GM11168 (cell line): ENCODE data around the gene OTOS.

ENCODE experiments used
- in situ Hi-C: fragments of 300-500 bp; cut with MboI; formaldehyde crosslinking; loops from one replicate; pipeline ENCODE4 v1.12.0; 2022; ENCODE audit warnings: low sequenced_read_pairs; ENCODE audit not compliant: unreplicated experiment

OTOS gene

DNA sequence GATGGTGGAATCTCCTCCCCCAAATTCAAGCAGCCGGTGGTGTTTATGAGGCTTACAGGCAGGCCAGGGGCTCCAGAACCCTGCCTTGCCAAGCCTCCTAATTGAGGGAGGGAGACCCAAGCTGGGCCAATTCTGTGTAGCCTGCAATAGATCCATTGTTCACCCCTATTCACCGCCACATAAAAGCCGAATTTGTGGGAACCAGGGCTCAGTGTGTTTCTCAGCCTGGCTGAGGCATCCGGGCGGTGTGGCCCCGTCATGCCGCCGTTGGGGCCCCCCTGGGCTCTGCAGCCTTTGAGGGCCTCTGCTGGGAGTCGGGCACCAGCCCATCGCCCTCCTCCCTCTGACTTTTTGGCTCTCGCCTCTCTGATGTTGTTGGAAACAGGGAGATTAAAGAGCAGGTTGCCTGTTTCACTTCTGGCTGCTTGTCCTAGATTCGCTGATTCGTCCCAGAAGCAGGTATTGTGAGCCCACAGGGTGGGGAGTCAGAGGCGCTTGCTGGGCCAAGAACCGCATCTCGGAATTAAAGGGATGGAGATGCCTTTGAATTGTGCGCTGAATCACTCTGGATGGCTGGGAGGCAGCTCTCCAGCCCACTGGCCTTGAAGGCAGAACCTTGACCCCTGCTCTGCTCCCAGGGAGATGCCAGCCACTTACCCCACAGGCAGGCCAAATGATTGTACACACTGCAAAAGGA, 14.7 kb upstream of the OTOS start:
- in situ Hi-C loops, result no loop called here

GRCh38 chr2:240154606-240155005, 14.1 kb upstream of the OTOS start:
- in situ Hi-C loops, result no loop called here

DNA sequence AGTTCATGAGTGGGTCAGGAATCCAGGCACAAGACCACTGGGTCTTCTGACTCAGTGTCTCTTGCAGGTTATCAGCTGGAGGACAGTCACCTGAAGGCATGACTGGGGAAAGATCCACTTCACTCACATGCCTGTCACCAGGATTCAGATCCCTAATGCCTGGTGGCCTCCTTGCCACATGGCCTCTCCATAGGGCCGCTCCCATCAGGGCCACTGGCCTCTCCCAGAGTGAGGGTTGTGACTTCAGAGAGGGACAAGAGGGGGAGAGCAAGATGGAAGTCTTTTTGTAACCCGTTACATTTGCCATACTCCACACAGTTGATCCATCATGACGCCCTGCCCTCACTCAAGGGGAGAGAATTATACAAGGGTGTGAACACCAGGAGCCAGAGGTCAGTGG, 13.0 kb upstream of the OTOS start:
- in situ Hi-C loops, result no loop called here

GRCh38 chr2:240151477-240152031, 11.1 kb upstream of the OTOS start:
- in situ Hi-C loops, result no loop called here

DNA sequence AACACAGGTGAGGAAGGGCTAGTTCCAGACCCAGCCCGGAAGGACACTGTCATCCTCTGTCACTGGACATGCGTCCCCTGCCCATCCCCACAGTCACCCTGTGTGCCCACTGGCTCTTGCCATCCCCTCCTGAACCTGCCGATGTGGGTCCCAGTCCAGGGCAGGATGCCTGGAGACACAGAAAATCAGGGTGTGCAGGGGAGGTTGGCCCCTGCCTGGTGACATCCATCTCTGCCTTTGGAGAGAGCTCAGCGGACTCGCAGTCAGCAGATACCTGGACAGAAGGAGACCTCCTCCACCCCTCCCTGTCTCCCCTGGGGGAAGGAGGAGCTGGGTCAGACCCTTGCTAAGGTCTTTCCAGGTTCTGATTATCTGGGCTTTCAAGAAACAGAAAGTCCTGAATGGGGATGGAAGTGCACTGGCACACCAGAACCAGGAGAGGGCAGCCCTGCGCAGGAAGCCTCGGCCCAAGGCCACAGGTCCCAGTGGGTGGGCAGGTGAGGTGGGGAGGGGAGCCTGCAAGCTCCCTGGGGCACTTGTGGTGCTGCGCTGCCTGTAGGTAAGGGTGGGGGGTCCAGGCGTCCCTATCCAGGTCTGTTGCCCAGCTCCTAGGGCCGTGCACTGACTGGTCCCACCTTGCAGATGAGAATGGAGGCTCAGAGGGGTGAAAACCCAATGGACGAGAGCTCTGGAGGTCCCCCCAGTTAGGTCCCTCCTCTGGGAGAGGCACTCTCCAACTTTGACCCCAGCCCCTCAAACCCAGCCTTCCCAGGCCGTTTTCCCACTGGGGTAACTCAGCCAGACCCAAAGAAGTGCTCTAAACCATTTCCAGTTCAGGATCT, 9.7 kb upstream of the OTOS start:
- in situ Hi-C loops, result no loop called here

DNA sequence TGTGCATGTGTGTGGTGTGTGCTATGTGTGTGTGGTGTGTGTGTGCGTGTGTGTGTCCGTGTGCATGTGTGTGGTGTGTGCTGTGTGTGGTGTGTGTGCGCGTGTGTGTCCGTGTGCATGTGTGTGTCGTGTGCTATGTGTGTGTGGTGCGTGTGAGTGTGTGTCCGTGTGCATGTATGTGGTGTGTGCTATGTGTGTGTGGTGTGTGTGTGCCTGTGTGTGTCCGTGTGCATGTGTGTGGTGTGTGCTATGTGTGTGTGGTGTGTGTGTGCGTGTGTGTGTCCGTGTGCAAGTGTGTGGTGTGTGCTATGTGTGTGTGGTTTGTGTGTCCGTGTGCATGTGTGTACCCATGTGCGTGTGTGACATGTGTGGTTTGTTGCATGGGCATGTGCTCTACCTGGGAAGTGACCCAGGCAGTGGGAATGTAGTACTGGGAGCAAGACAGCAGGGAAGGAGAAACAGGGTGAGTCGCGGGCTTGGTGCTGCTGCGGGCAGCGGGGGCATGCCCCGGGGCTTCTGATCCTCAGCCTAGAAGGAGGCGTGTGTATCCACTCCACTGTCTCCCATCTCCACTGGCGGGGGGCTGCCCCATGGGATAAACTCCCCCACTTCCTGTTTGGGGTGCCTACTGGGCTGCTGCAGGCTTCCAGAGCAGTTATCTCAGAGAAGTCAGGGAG, 7.6 kb upstream of the OTOS start:
- in situ Hi-C loops, result no loop called here

DNA sequence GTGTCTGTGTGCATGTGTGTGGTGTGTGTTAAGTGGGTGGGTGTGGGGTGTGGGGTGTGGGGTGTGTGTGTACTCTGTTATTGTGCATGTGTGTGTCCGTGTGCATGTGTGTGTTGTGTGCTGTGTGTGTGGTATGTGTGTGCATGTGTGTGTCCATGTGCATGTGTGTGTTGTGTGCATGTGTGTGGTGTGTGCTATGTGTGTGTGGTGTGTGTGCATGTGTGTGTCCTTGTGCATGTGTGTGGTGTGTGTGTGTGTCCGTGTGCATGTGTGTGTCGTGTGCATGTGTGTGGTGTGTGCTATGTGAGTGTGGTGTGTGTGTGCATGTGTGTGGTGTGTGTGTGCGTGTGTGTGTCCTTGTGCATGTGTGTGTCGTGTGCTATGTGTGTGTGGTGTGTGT, 6.9 kb upstream of the OTOS start:
- in situ Hi-C loops, result no loop called here

- in situ Hi-C loops, result no loop called here
Observed at GRCh38 chr2:240146627-240147278, 6.3 kb upstream of the OTOS start.

DNA sequence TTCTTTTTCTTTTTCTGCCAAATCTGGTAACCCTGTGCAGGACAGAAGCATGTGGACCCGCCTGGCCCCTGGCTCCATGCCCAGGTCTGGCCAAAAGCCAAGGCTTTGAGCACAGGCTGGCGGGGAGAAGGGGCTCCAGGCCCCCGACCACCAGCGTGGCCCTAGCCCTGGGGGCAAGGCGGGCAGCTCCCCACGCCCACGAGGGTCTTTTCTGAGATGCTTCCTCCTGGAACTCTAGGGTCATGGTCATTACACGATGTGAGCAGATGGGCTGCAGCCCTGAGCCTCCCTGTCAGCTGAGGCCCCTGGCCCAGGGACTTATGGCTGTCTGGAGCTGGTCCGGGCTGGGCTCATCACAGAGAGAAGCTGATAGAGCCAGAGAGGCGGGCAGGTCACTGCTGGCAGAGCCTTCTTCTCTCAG, 5.7 kb upstream of the OTOS start:
- in situ Hi-C loops, result no loop called here

GRCh38 chr2:240145461-240145860, 5.0 kb upstream of the OTOS start:
- in situ Hi-C loops, result no loop called here

GRCh38 chr2:240144649-240145261, 4.3 kb upstream of the OTOS start:
- in situ Hi-C loops, result loop anchor here (5.0 kb wide), 1 partner anchor 87 kb away; no protein-coding TSS in a partner anchor

DNA sequence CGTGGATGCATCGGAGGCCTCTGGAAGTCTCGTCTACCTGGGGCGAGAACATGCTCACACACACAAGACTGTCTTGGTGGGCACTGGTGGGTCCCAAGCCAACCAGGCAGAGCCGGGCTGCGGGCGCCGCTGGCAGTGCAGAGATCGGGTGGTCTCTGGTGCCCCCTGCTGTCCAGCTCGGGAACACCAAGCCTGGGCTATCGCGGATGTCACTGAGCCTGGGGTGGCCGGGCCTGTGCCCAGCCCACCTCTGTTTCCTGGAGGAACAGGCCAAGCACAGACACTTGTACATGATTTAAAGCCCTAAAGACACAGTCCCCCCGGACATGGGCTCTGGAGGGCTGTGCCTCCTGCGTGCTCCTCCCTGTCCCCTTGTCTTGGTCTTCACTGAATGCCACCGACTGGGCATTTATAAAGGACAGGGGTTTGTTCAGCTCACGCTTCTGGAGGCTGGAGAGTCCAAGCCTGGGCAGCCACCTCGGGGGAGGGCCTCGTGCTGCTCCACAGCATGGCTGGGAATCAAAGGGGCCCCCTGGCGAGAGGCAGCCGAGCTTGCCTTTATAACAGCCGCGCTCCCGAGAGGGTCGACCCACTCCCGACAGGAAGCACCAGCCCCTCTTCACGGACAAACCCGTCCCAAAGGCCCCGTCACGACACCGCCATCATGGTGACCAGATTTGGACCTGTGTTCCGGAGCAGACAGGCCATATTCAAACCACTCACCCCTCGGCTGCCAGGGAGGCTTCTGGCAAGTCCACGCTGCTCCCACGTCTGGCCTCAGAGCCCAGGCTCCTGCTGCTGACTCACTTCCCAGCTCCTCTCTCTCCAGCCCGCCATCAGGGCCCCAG, 3.6 kb upstream of the OTOS start:
- in situ Hi-C loops, result loop anchor here (5.0 kb wide), 1 partner anchor 87 kb away; no protein-coding TSS in a partner anchor

DNA sequence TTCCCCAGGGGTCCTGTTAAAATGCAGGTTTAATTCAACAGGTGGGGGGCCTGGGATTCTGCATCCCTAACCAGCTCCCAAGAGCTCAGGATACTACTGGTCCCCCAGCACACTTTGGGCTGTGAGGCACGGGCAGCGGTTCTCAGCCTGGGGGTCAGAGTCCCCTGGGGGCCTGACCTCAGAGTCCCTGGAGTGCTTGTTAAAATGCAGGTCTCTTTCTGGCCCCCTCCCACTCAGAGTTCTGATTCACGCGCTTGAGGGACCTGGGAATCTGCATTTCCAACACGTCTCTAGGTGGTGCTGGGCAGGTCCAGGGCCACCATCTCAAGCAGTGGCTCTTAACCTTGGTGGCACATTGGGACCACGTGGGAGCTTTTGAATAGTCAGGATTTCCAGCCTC, 2.8 kb upstream of the OTOS start:
- in situ Hi-C loops, result loop anchor here (5.0 kb wide), 1 partner anchor 86 kb away; no protein-coding TSS in a partner anchor

DNA sequence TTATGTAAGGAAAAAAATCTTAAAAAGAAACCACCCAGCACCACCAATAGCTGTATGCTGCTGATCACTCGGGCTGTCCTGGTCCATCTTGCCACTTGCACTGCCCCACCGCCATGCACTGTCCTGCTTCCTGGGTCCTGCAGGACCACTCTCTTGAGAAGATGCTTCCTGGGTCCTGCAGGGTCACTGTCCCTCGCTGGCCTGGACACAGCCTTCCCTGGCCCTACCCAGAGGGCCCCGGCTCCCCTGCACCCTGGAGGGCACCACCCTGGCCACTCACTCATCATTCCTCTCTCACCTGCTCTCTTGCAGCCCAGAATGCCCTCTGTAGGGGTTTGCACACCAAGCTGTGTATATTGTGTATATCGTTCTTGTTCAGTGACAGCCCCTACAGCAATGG, 2.4 kb upstream of the OTOS start:
- in situ Hi-C loops, result loop anchor here (5.0 kb wide), 1 partner anchor 86 kb away; no protein-coding TSS in a partner anchor

DNA sequence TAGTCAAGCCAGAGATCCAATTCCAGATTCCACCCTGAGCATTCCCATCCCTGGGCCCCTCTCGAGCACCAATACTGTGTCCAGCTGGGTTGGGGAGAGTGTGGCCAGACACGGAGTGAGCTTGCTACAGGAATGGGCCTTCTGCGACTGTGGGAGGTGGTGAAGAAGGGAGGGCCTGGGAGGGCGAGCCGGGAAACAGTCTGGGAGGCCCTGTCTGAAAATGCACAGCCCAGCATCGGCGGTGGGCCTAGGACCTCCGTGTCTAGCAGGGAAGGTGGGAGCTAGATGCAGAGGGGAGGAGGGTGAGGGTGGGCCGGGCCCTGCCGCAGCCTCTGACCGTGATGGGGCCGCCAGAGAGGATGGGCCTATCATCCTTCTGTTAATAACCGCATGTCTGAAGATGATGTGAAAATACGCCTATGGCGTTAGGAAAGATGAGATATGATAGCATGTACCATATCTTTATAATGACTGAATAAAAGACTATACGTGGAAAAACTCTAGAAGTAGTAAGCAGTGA, 1.9 kb upstream of the OTOS start:
- in situ Hi-C loops, result loop anchor here (5.0 kb wide), 1 partner anchor 85 kb away; no protein-coding TSS in a partner anchor

DNA sequence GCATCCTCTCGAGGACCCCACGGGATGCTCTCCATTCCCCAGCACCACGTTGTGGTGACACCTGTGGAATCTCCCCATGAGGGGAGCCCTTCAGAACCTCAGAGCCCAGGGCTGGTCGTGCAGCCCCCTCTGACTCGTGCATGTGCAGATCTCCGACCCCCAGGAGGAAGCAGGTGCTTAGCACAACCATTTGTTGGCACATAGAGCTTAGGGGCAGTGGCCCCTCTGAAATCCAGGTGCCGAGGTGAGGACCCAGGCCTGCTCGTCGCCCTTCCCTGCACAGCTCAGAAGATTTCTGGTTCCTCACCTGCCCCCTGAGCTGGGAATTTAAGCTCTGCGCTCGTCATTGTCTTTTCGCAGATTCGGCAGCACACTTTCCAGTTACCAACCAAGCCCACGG, 1.3 kb upstream of the OTOS start:
- in situ Hi-C loops, result loop anchor here (5.0 kb wide), 1 partner anchor 84 kb away; no protein-coding TSS in a partner anchor

DNA sequence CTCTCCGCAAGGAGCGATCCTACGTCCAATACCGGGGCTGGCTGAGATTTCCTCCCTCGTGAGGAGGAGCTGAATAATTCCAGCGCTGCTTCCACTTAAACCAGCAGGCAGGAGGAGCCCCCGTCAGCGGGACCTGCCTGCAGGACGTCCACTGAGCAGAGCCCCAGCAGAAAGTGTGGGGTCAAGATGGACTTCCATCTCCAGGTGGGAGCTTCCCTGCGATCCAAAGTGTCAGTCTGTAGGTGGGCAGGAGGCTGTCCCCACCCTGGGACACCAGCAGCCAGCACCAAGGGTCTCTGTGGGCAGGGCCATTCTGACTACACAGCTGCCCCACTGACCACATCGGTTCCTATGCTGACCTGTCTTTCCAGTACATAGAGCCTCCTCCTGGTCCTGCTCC, 462 bp upstream of the OTOS start:
- in situ Hi-C loops, result loop anchor here (5.0 kb wide), 1 partner anchor 84 kb away; no protein-coding TSS in a partner anchor

- in situ Hi-C loops, result loop anchor here (5.0 kb wide), 1 partner anchor 83 kb away; no protein-coding TSS in a partner anchor
Observed at GRCh38 chr2:240139666-240140393, 628 bp downstream of the OTOS start.
